Small intestine (tissue), 7 donors: ENCODE data around the gene CUTA. TPM values are rescaled to one million over a fixed set of nuclear protein-coding genes. Genes with fewer than 3 reads are reported as not detected.

Source experiments
- DNase-seq, 2 donors: peaks; one replicate each; pipeline versions ENCODE4 v3.0.0 to v3.0.0-alpha.2; 2013
- FAIRE-seq: peaks from 2 replicates; lab custom pipeline; 2012; peaks lifted over from hg19 to GRCh38; lab: Jason Lieb, UNC
- H3K27ac ChIP-seq, 3 donors: one replicate each; pipeline ENCODE4 v1.5.1; 2013; ENCODE audit warnings: low read length in 2 of 3, mild to moderate bottlenecking in 2 of 3, control low read depth in 1 of 3, inconsistent platforms in 1 of 3, low read depth in 1 of 3, moderate library complexity in 1 of 3
- H3K27me3 ChIP-seq, 3 donors: one replicate each; pipeline ENCODE4 v1.6.1; 2013; ENCODE audit warnings: low read length in 3 of 3, inconsistent platforms in 1 of 3; ENCODE audit not compliant: control insufficient read depth in 3 of 3, insufficient read depth in 3 of 3
- H3K36me3 ChIP-seq, 3 donors: one replicate each; pipeline ENCODE4 v1.6.1; 2013; ENCODE audit warnings: low read length in 3 of 3, inconsistent platforms in 1 of 3, low read depth in 1 of 3, mild to moderate bottlenecking in 1 of 3, moderate library complexity in 1 of 3; ENCODE audit not compliant: control insufficient read depth in 3 of 3, insufficient read depth in 2 of 3
- H3K4me1 ChIP-seq, 3 donors: one replicate each; pipeline ENCODE4 v1.6.1; 2013; ENCODE audit warnings: low read length in 2 of 3, inconsistent platforms in 1 of 3, low read depth in 1 of 3, mild to moderate bottlenecking in 1 of 3, moderate library complexity in 1 of 3; ENCODE audit not compliant: control insufficient read depth in 3 of 3, insufficient read depth in 2 of 3
- H3K4me3 ChIP-seq, 3 donors: one replicate each; pipeline ENCODE4 v1.5.1; 2013; ENCODE audit warnings: low read length in 3 of 3, control low read depth in 1 of 3, inconsistent platforms in 1 of 3, low read depth in 1 of 3, mild to moderate bottlenecking in 1 of 3, moderate library complexity in 1 of 3
- H3K9me3 ChIP-seq, 2 donors: one replicate each; pipeline ENCODE4 v1.6.1; 2013; ENCODE audit warnings: low read depth in 1 of 2, low read length in 1 of 2; ENCODE audit not compliant: control insufficient read depth in 2 of 2, insufficient read depth in 1 of 2
- WGBS, 3 donors: extraction: QIAGEN DNeasy Blood & Tissue Kit; methylation state at CpG; one replicate each; pipeline ENCODE4 v1.1.7; 2013; 5-methylcytosine and 5-hydroxymethylcytosine counted together
- polyA plus RNA-seq, 4 donors: library from polyadenylated mRNA; stranded (reverse) in 3 of 4; unstranded in 1 of 4; fragments of 200-250 nt in 3 of 4; fragments of 120-200 nt in 1 of 4; gene quantifications; one replicate each; pipeline versions ENCODE4 v1.2.1 to v1.2.3, GENCODE V29; 2013
- donor health status: healthy with polysubstance abuse.
- donor health status: control.
- donor health status: control.
- donor health status: Bipolar disorder and iron deficiency.
- donor health status: healthy.

CUTA gene
- polyA plus RNA-seq, 4 donors: 129 to 255 (median 200) TPM

GRCh38 chr6:33434961-33435360, 17.1 kb upstream of the CUTA start:
- Histone ChIP-seq H3K27me3 (no peaks in the 10 kb centered on the region), H3K9me3 (no peaks in the 10 kb centered on the region), H3K36me3 (peaks cover 2 to 47% (median 5%) of the 10 kb centered on the region in 3 donors), H3K27ac (no peak overlapping the region), H3K4me3 (no peak overlapping the region), H3K4me1 (peaks cover 3 to 19% (median 5%) of the 10 kb centered on the region in 3 donors)
- FAIRE-seq (no peak), DNase-seq (no peak)
- 91 to 95% (median 93%) methylated on average over 4 of the region's 4 CpGs for WGBS, 3 donors

DNA sequence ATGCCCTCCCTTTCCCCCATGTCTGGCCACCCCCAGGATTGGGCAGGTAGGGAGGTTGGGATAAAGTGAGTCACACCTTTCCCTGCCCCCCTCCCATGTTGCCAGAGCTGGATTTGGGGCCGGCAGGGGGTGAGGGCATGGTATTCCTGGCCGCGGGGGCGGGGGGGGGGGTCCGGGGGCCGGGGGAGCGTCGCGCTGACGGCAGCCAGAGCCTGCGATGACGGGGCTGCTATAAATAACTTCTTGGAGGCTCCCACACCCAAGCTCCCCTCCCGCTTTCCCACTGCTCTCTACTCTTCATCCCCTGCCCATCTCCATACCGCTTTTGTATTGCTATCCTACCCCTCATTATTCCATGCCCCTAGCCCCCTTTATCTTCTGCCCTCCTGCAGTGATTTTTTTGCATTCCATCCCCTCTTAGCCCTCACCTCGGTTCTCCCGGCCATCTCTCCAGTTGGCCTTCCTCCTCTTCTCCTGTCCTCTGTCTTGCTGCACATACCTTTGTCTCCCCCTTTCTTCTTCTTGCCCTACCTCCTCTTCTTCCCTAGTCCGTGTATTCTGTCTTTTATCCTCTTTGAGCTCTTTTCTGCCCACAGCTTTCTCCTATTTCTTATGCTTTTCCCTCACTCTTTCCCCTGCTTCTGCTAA, 15.8 kb upstream of the CUTA start:
- WGBS, 3 donors: 34 to 65% (median 64%) methylated on average over 10 to 16 of the region's 17 CpGs
- H3K36me3 ChIP-seq: peaks cover 2 to 42% (median 5%) of the 10 kb centered on the region in 3 donors
- FAIRE-seq (no peak), DNase-seq (no peak)
- no peaks in the 10 kb centered on the region for H3K27me3 ChIP-seq
- peaks cover 3 to 30% (median 5%) of the 10 kb centered on the region in 3 donors for H3K4me1 ChIP-seq
- H3K27ac ChIP-seq: peak overlapping the region in 1 of 3 donors; percentile 46
- no peaks in the 10 kb centered on the region for H3K9me3 ChIP-seq
- H3K4me3 ChIP-seq: no peak overlapping the region

DNA sequence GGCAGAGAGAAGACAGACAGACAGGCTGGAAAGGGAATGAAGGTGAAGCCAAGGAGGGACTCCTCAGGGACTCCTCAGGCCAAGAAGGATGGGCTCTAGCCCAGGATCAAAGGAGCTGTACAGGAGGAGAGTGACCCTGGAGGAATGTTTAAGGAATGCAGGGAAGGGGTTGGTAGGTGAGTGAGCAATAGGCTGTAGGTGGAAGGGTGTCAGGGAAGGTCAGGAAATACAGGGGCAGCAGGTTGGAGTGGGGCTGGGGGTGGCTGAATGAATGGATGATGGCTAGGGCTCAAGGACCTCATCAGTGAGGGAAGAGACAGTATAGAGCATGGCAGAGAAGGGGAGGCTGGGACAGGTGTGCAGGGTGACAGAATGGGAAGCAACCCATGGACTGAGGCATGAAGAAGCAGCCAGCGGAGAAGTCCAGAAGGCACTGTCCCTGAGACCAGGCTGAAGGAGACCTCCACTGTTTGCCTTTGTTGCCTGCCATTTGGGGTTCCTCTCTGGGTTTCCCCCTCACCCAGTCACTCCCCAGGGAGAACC, 15.2 kb upstream of the CUTA start:
- peak overlapping the region in 1 of 3 donors; percentile 46 for H3K27ac ChIP-seq

DNA sequence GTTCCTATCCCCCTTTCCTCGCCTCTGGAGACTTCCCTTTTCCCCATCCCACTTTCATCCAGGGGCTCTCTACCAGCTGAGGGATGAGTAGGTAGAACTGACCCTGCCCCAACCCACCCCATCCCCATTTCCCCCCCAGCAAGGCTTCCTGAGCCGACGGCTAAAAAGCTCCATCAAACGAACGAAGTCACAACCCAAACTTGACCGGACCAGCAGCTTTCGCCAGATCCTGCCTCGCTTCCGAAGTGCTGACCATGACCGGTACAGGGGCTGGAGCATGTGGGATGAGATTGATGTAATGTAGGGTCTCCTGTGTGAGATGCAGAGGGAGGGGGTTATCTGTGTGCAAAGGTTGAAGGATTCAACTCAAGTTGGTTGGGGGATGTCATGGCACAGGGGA, 14.6 kb upstream of the CUTA start:
- Histone ChIP-seq H3K9me3 (no peaks in the 10 kb centered on the region), H3K27me3 (no peaks in the 10 kb centered on the region), H3K27ac (peak overlapping the region in 1 of 3 donors; percentile 46), H3K4me1 (peaks cover 5 to 36% (median 7%) of the 10 kb centered on the region in 3 donors), H3K36me3 (peaks cover 0 to 31% (median 2%) of the 10 kb centered on the region in 3 donors), H3K4me3 (no peak overlapping the region)
- DNase-seq (no peak), FAIRE-seq (no peak)
- WGBS, 3 donors: 76 to 95% (median 90%) methylated on average over 10 of the region's 10 CpGs

More for the DNA sequence above, 15.2 kb upstream of the CUTA start:
- Histone ChIP-seq H3K9me3 (no peaks in the 10 kb centered on the region), H3K4me1 (peaks cover 5 to 36% (median 7%) of the 10 kb centered on the region in 3 donors), H3K27me3 (no peaks in the 10 kb centered on the region), H3K4me3 (no peak overlapping the region), H3K36me3 (peaks cover 2 to 36% (median 2%) of the 10 kb centered on the region in 3 donors)
- DNase-seq (no peak), FAIRE-seq (no peak)
- 85 to 100% (median 100%) methylated on average over 1 of the region's 1 CpG for WGBS, 3 donors

DNA sequence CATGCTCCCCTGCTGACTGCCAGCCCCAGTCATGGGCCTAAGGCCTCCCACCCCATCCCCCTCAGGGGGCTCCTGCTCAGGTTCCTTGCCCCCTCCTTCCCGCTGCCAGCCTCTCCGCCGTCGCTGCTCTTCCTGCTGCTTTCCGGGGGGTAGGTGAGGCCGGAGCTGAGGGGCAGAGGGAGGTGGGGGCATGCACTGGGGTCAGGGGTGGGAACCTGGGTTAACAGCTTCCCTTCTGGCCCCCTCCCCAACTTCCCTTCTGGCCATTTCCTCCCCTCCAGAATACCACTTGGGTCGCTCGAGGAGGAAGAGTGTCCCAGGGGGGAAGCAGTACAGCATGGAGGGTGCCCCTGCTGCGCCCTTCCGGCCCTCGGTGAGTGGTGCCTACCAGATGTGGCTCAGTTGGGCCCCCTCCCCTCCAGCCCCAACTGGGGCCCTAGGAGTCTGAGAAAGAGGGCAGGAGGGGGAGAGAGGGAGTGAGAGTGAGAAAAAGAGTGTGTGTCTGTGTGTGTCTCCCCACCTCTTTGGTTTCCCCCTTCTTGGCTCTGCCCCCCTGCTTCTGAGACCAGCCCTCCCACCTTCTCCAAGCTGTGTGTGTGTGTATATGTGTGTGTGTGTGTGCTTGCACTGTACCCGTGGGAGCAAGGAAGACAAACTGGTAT, 14.1 kb upstream of the CUTA start:
- Histone ChIP-seq H3K36me3 (peaks cover 0 to 26% (median 2%) of the 10 kb centered on the region in 3 donors), H3K4me3 (no peak overlapping the region), H3K9me3 (no peaks in the 10 kb centered on the region), H3K4me1 (peaks cover 5 to 41% (median 7%) of the 10 kb centered on the region in 3 donors), H3K27ac (peak overlapping the region in 1 of 3 donors; percentile 43), H3K27me3 (no peaks in the 10 kb centered on the region)
- DNase-seq: no peak
- WGBS, 3 donors: 54 to 86% (median 77%) methylated on average over 9 to 12 of the region's 12 CpGs
- no peak for FAIRE-seq

DNA sequence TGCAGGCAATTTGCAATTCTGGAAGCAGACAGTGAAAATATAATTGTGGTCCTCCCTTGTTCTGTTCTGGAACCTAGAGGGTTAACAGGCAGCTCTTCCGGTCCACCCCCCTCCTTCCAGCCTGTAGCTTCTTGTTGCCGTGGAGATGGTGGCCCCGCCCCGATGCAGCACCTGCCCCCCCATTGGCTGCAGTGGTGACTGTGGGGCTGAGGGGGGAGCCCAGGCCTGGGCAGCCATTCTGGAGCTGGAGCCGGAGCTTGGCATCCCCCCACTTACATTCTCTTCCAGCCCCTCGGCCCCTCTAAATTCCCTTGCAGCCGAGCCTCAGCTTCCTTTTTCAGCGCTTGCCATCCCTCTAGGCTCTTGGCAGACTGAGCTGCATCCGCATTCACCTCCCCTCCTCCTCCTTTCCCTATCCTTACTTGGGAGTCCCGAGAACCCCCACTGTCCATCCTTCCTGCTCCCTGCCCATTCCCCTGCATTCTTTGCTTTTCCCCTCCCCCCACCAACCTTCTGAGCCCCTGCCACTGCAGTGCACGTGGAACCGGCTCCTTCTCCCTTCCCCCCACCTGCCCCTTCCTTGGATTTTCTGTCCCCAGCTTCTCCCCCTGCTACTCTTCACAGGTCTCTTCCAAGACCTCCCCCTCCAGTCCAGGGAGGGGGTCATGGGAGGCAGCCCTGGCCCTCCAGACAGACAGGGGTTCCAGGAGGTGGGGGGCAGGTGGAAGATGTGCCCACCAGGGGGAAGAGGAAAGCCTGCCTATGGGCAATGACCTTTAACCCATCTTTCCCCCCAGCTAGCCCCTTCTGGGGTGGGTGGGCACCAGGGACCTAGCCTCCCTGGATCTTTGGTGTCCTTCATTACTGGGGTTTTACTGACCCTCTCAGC, 13.3 kb upstream of the CUTA start:
- H3K4me3 ChIP-seq: peak overlapping the region in 1 of 3 donors; percentile 21
- no peak for FAIRE-seq
- peaks cover 0 to 22% (median 2%) of the 10 kb centered on the region in 3 donors for H3K36me3 ChIP-seq
- peaks cover 5 to 47% (median 7%) of the 10 kb centered on the region in 3 donors for H3K4me1 ChIP-seq
- 16 to 35% (median 32%) methylated on average over 11 to 12 of the region's 12 CpGs for WGBS, 3 donors
- peak; percentile 47 to 60 for DNase-seq
- no peaks in the 10 kb centered on the region for H3K27me3 ChIP-seq
- no peaks in the 10 kb centered on the region for H3K9me3 ChIP-seq
- H3K27ac ChIP-seq: peak overlapping the region in 1 of 3 donors; percentile 43

DNA sequence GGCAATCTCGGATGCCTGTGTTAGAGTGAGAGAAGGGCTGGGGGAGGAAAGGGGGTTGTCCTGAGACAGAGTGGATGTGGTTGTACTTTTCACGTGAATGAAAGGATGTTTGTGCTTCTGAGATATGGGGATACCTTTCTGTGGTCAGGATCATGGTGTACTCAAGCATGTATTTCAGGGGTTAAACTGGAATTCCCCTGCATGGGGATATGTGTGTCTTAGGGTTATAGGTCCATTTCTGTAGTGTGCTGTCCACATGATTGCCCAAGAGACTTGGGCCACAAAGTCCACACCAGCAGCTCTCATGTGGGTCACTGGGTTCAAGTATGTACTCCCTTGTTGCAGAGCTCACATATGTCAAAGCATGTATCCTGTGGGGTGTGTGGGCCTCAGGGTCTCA, 12.4 kb upstream of the CUTA start:
- DNase-seq: peak; percentile 47 to 66
- H3K27me3 ChIP-seq: no peaks in the 10 kb centered on the region
- H3K9me3 ChIP-seq: no peaks in the 10 kb centered on the region
- no peak overlapping the region for H3K4me3 ChIP-seq
- peaks cover 0 to 20% (median under 1%) of the 10 kb centered on the region in 3 donors for H3K36me3 ChIP-seq
- peaks cover 5 to 47% (median 7%) of the 10 kb centered on the region in 3 donors for H3K4me1 ChIP-seq
- peak overlapping the region in 2 of 3 donors; percentile 42 to 43 for H3K27ac ChIP-seq
- FAIRE-seq: no peak
- 53 to 67% (median 63%) methylated on average over 2 of the region's 2 CpGs for WGBS, 3 donors

DNA sequence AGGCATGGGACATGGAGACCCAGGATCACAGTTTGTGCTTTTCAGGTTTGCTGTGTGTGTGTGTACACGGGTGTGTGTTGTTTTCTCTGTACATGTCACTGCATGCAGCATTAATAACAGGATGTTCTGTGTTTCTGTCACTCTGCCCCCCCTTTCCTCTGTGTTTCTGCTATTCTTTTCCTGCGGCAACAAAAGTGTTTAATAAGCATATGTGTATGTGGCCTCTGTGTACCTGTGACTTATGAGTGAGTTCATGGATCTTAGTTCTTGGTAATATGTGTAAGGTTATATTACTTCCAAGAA, 11.8 kb upstream of the CUTA start:
- Histone ChIP-seq H3K36me3 (peaks cover 0 to 14% (median 0%) of the 10 kb centered on the region in 3 donors), H3K27me3 (no peaks in the 10 kb centered on the region), H3K4me1 (peaks cover 8 to 52% (median 13%) of the 10 kb centered on the region in 3 donors), H3K27ac (peak overlapping the region in 2 of 3 donors; percentile 48 to 82), H3K4me3 (no peak overlapping the region), H3K9me3 (no peaks in the 10 kb centered on the region)
- DNase-seq (peak in 1 of 2 donors; percentile 34), FAIRE-seq (no peak)
- 47 to 65% (median 51%) methylated on average over 2 of the region's 2 CpGs for WGBS, 3 donors
